ENCODE measurements around the gene COL20A1.

DNA sequence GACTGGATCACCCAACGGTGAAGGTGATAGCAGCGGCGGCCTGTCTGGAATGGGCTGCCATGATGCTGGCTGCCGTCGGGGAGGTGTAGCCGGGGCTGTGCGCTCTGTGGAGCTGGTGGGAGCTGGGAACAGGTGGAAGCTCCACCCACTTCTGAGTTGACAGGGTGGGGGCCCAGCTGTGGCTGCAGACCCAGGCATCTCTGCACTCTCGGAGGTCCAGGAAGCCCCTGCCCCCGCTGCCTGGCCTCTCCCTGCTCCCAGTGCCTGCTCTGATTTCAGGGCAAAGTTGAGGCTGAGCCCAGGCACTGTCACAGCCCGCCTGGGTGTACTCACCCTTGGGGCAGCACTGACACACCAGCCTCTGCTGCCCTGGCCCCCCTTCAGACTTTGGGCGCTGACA lies 86.3 kb downstream of the COL20A1 start:
- TF ChIP-seq, protein P1, sequence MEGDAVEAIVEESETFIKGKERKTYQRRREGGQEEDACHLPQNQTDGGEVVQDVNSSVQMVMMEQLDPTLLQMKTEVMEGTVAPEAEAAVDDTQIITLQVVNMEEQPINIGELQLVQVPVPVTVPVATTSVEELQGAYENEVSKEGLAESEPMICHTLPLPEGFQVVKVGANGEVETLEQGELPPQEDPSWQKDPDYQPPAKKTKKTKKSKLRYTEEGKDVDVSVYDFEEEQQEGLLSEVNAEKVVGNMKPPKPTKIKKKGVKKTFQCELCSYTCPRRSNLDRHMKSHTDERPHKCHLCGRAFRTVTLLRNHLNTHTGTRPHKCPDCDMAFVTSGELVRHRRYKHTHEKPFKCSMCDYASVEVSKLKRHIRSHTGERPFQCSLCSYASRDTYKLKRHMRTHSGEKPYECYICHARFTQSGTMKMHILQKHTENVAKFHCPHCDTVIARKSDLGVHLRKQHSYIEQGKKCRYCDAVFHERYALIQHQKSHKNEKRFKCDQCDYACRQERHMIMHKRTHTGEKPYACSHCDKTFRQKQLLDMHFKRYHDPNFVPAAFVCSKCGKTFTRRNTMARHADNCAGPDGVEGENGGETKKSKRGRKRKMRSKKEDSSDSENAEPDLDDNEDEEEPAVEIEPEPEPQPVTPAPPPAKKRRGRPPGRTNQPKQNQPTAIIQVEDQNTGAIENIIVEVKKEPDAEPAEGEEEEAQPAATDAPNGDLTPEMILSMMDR (IDR thresholded peaks at IDR 0.05), result no peak
- no peak for TF ChIP-seq EP300 (IDR thresholded peaks at IDR 0.05)

All from stomach (tissue), 4 donors.